Activated CD8-positive, alpha-beta memory T cell treated with anti-CD3 and anti-CD28 coated beads for 24 hours (primary cell): Measurements from ENCODE around the gene POLR2J2.
"Not testable (repeated sequence)": the region's sequence is repeated elsewhere in the genome, so short reads cannot be mapped to it uniquely, and the experiment has no call there.

Experiments
- DNase-seq: peaks from one replicate; pipeline ENCODE4 v3.0.0-alpha.2; 2020

The POLR2J2 gene

GRCh38 chr7:102667523-102667922, 3.9 kb downstream of the POLR2J2 start:
- not testable (repeated sequence) for DNase-seq

DNA sequence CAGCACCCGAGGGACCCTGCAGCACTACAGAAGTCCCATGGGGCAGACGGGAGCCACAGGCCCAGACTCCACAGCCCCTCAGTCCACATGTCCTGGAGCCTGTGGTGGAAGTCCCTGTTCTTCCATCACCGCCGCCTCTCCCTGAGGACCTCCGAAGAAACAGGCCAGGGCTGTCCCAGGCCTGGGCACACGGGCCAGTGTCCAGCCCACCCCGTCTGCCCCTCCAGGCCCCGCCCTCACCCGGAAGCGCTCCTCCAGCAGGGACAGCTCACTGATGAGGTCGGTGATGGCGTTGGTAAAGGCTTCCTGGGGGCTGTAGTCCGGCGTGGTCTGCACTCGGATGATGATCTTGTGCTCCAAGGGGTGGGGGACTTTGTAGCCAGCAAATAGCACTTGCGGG, 4.6 kb downstream of the POLR2J2 start:
- DNase-seq: not testable (repeated sequence)

GRCh38 chr7:102664765-102665164, 6.7 kb downstream of the POLR2J2 start:
- peak; percentile 44 for DNase-seq

DNA sequence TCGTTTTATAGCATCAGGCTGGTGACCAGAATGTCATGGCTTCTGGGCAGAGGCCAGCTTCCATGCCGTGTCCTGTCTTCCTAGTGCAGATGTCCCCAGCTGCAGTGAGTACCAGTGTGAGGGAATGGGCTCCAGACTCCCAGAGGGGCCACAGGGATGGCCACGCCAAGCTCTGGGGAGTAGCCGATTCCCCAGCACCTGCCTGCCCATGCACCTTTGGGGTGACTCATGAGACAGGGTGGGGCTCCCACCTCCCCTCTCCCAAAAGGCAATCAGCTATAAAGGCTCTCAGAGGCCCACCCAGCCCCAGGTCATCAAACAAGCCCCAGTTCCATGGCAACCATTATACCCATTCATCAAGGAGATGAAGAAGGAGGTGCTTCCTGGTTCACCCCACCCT, 21.5 kb downstream of the POLR2J2 start, which contains the start of gene SPDYE2B:
Gene SPDYE2B (plus strand): TSS at position 396 of the 400 bp plus-strand sequence. CDS start 2,030 bp downstream, outside the sequence.
- not testable (repeated sequence) for DNase-seq

GRCh38 chr7:102647813-102648212, 23.6 kb downstream of the POLR2J2 start:
- DNase-seq: peak; percentile 55

- not testable (repeated sequence) for DNase-seq
Observed at GRCh38 chr7:102643404-102643803, 28.1 kb downstream of the POLR2J2 start.

DNA sequence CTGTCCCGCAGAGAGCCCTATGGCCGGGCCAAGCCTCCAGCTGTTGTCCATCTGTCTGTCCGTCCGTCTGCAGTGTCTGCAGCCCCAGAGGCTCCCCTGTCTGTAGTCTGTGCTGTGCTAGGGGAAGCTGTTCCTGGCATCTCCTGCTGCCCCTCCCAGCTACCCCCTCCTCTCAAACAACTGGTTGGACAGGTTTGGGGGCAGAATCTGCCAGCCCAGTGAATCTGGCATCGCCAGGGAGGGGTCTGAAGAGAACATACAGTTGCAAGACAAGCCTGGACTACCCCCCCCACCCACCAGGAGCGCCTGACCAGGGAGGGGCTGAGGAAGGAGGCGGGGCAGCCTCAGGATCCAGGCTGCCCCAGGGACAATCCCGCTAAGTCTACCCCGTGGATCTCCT, 28.8 kb downstream of the POLR2J2 start, which contains the start of gene UPK3BL1:
Gene UPK3BL1 (minus strand): TSS at position 101 of the 400 bp plus-strand sequence. CDS start 50 bp downstream, at position 51.
- DNase-seq: not testable (repeated sequence)

DNA sequence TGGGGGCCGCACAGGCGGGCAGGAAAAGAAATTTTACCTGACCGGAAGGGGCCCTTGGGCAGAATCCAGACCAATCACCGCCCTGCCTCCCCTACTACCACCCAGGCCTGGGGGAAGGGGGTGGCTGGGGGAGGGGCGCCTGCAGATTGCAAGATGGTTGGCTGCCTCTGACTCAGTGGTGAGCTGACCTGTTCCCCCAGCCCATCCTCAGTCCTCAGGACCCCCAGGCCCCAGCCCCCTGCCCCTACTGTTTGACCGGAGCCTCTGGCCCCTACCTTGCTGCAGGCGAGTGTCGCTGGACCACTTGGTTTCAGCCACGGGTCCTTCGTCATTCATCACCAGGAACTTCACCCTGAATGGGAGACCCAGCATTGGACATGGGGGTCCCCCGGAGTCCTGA, 32.6 kb downstream of the POLR2J2 start:
- peak; percentile 52 for DNase-seq

DNA sequence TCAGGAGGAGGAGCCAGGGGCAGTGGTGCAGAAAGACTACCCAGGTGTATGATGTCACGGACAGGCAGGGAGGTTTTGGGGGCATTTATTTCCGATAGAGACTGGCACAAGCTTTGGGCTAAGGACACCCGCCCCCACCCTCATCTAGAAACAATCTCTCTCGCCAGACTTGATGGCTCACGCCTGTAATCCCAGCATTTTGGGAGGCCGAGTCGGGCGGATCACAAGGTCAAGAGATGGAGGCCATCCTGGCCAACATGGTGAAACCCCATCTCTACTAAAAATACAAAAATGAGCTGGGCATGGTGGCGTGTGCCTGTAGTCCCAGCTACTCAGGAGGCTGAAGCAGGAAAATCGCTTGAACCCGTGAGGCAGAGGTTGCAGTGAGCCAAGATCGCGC, 34.5 kb downstream of the POLR2J2 start:
- DNase-seq: peak; percentile 38

DNA sequence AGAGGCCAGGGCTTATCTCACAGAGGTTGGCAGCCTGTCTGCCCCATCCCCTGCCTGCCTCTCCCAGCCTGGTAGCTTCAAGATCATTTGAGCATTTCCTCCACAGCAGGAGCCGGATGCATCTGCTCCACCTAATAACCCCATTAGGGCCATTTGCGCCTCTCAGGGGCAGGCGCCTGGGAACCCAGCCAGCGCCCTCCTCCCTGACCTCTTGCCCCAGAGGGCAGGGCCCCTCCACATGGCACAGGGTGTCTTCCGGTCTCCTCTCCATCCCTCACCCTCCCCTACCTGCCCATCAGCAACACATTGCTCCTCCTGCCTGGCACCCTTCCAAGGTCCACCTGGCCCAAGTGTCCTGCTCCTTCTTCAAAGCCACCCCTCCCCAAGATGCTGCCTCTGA, 36.1 kb downstream of the POLR2J2 start:
- DNase-seq: not testable (repeated sequence)

GRCh38 chr7:102634299-102634698, 37.2 kb downstream of the POLR2J2 start:
- DNase-seq: not testable (repeated sequence)

DNA sequence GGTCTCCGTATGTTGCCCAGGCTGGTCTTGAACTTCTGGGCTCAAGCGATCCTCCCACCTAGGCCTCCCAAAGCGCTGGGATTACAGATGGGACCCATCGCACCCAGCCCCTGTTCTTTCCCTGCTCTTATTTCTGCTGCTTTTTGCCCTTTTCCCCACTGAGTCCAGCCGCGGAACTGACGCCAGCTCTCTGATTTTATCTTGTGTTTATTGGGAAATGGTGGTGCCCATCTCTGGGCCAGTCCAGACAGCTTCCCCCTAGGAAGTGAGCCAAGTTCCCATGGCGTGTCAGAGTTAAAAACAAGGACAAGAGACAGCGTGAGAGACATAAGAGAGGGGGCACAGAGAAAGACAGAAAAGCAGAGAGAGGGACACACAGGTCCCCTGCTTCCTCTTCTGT, 40.8 kb downstream of the POLR2J2 start:
- not testable (repeated sequence) for DNase-seq

- DNase-seq: not testable (repeated sequence)
Observed at GRCh38 chr7:102627271-102627904, 44.1 kb downstream of the POLR2J2 start.

DNA sequence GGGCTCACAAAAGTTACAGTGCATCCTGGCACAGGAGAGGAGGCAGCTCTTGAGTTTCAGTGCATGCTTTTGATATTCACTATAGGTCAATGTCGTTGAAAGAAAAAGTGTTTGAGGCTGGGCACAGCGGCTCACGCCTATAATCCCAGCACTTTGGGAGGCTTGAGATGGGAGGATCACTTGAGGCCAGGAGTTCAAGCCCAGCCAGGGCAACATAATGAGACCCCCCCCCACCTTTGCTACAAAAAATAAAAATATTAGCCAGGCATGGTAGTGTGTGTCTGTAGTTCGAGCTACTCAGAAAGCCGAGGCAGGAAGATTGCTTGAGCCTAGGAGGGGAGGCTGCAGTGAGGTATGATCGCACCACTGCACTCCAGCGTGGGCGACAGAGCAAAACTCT, 53.3 kb downstream of the POLR2J2 start:
- not testable (repeated sequence) for DNase-seq

- peak; percentile 76 for DNase-seq
Observed at GRCh38 chr7:102616507-102617125, 54.8 kb downstream of the POLR2J2 start, which contains the start of gene RASA4. RASA4 (minus strand) TSS chr7:102616756; CDS start chr7:102616689, 67 bp downstream.
